CD4-positive, alpha-beta T cell treated with Interleukin-1 beta for 1 hour (primary cell): ENCODE results near the gene NEAT1.
"Not testable (repeated sequence)": the region's sequence is repeated elsewhere in the genome, so short reads cannot be mapped to it uniquely, and the experiment has no call there.

ENCODE experiments used
- DNase-seq, 2 donors: peaks; one replicate each; pipeline ENCODE4 v3.0.0-alpha.2; 2020 to 2022

NEAT1 gene

GRCh38 chr11:65454311-65454695 is 31.7 kb downstream of the NEAT1 start:
- no peak for DNase-seq

GRCh38 chr11:65454696-65455456 is 32.3 kb downstream of the NEAT1 start:
- peak; percentile 86 to 87 for DNase-seq

GRCh38 chr11:65456418-65456817 is 33.8 kb downstream of the NEAT1 start:
- DNase-seq: no peak

- DNase-seq: no peak
These were observed 37.0 kb downstream of the NEAT1 start for GRCh38 chr11:65459552-65459951.

- DNase-seq: not testable (repeated sequence)
These were observed 42.9 kb downstream of the NEAT1 start for GRCh38 chr11:65465471-65465870.

GRCh38 chr11:65467306-65467705 is 44.7 kb downstream of the NEAT1 start:
- not testable (repeated sequence) for DNase-seq

GRCh38 chr11:65468874-65469333 is 46.3 kb downstream of the NEAT1 start:
- DNase-seq: peak; percentile 72 to 73

- no peak for DNase-seq
These were observed 47.9 kb downstream of the NEAT1 start for GRCh38 chr11:65470433-65471049.

- peak in 1 of 2 donors; percentile 57 for DNase-seq
These were observed 48.9 kb downstream of the NEAT1 start for GRCh38 chr11:65471447-65471891.

- DNase-seq: not testable (repeated sequence)
These were observed 50.1 kb downstream of the NEAT1 start for GRCh38 chr11:65472588-65473277.

GRCh38 chr11:65473278-65473860 is 50.8 kb downstream of the NEAT1 start:
- DNase-seq: no peak

- no peak for DNase-seq
These were observed 52.3 kb downstream of the NEAT1 start for GRCh38 chr11:65474864-65475263.

- no peak for DNase-seq
These were observed 54.1 kb downstream of the NEAT1 start for GRCh38 chr11:65476632-65477148.

- DNase-seq: peak; percentile 88 to 92
These were observed 54.8 kb downstream of the NEAT1 start for GRCh38 chr11:65477149-65477965.

- no peak for DNase-seq
These were observed 56.0 kb downstream of the NEAT1 start for GRCh38 chr11:65478388-65479183.

- DNase-seq: no peak
These were observed 56.9 kb downstream of the NEAT1 start for GRCh38 chr11:65479184-65480145.

GRCh38 chr11:65482306-65482850 is 59.8 kb downstream of the NEAT1 start:
- DNase-seq: no peak

GRCh38 chr11:65485920-65486219 is 63.3 kb downstream of the NEAT1 start:
- no peak for DNase-seq

GRCh38 chr11:65486570-65487466 is 64.2 kb downstream of the NEAT1 start:
- DNase-seq: no peak
